Lower leg skin (tissue), 4 donors: ENCODE measurements around the gene CDK5R1. TPM values are rescaled to one million over a fixed set of nuclear protein-coding genes. Genes with fewer than 3 reads are reported as not detected.

Experiments used
- DNase-seq, 2 donors: peaks; one replicate each; pipeline ENCODE4 v3.0.0-alpha.2; 2019; ENCODE audit warnings: low spot score in 2 of 2
- H3K4me3 ChIP-seq: fragments of 200-600 bp; sonication (generic); 2 replicates; pipeline ENCODE4 v1.5.1; 2017; ENCODE audit warnings: mild to moderate bottlenecking, low read depth; ENCODE audit not compliant: poor library complexity, severe bottlenecking
- CTCF ChIP-seq, 3 donors: fragments of 450-650 bp; IDR thresholded peaks; one replicate each; pipeline ENCODE4 v1.5.1; 2016; ENCODE audit warnings: antibody characterized with exemption in 3 of 3, mild to moderate bottlenecking in 3 of 3, moderate library complexity in 2 of 3
- POLR2A ChIP-seq, 2 donors: fragments of 450-650 bp; IDR thresholded peaks; one replicate each; pipeline ENCODE4 v1.6.1; 2016 to 2017; ENCODE audit warnings: antibody characterized with exemption in 2 of 2, mild to moderate bottlenecking in 1 of 2, moderate library complexity in 1 of 2
- WGBS, 2 donors: methylation state at CpG; one replicate each; pipeline ENCODE4 v1.1.5; 2018; 5-methylcytosine and 5-hydroxymethylcytosine counted together
- intact Hi-C: fragments of 100-400 bp; cut with DNase I; formaldehyde crosslinking; loops from one replicate; pipeline ENCODE4 v1.15.0; 2023; ENCODE audit warnings: low total_unique reads
- total RNA-seq, 4 donors: library from RNA; depleted of rRNA; stranded (reverse); fragments of >200 nt; gene quantifications; one replicate each; pipeline ENCODE4 v1.1.0, GENCODE V29; 2016

CDK5R1 gene
- total RNA-seq, 4 donors from 2014 or later, result 3.3 to 5.8 (median 5.0) TPM

- TF ChIP-seq POLR2A (IDR thresholded peaks at IDR 0.05) (no peak), CTCF (IDR thresholded peaks at IDR 0.05) (no peak)
- WGBS, 2 donors, result 87 to 91% methylated on average over 7 of the region's 7 CpGs
- no peak for DNase-seq
- no peak overlapping the region for H3K4me3 ChIP-seq
- intact Hi-C loops, result no loop called here
Measured at GRCh38 chr17:32510466-32510865, 23.7 kb downstream of the CDK5R1 start.

- TF ChIP-seq CTCF (IDR thresholded peaks at IDR 0.05) (no peak), POLR2A (IDR thresholded peaks at IDR 0.05) (no peak)
- H3K4me3 ChIP-seq, result no peak overlapping the region
- DNase-seq, result no peak
- intact Hi-C loops, result no loop called here
- WGBS, 2 donors, result 79 to 90% methylated on average over 2 of the region's 2 CpGs
Measured at GRCh38 chr17:32512328-32512727, 25.5 kb downstream of the CDK5R1 start.

GRCh38 chr17:32513579-32513978 lies 26.8 kb downstream of the CDK5R1 start:
- H3K4me3 ChIP-seq, result no peak overlapping the region
- TF ChIP-seq CTCF (IDR thresholded peaks at IDR 0.05) (no peak), POLR2A (IDR thresholded peaks at IDR 0.05) (no peak)
- DNase-seq, result no peak
- WGBS, 2 donors, result 91 to 94% methylated on average over 3 of the region's 3 CpGs
- intact Hi-C loops, result no loop called here

GRCh38 chr17:32514606-32515005 lies 27.8 kb downstream of the CDK5R1 start:
- intact Hi-C loops, result no loop called here
- no peak for DNase-seq
- 69 to 75% methylated on average over 4 of the region's 4 CpGs for WGBS, 2 donors
- TF ChIP-seq CTCF (IDR thresholded peaks at IDR 0.05) (no peak), POLR2A (IDR thresholded peaks at IDR 0.05) (no peak)
- H3K4me3 ChIP-seq, result no peak overlapping the region

GRCh38 chr17:32515677-32516383 lies 29.0 kb downstream of the CDK5R1 start:
- no peak for TF ChIP-seq POLR2A (IDR thresholded peaks at IDR 0.05)
- TF ChIP-seq CTCF (IDR thresholded peaks at IDR 0.05), result no peak
- no peak for DNase-seq
- intact Hi-C loops, result no loop called here
- H3K4me3 ChIP-seq, result no peak overlapping the region
- 93 to 94% methylated on average over 4 of the region's 4 CpGs for WGBS, 2 donors

- no peak for DNase-seq
- H3K4me3 ChIP-seq, result no peak overlapping the region
- 11 to 92% methylated on average over 2 of the region's 2 CpGs for WGBS, 2 donors
- intact Hi-C loops, result no loop called here
- TF ChIP-seq POLR2A (IDR thresholded peaks at IDR 0.05), result no peak
- no peak for TF ChIP-seq CTCF (IDR thresholded peaks at IDR 0.05)
Measured at GRCh38 chr17:32516450-32516849, 29.7 kb downstream of the CDK5R1 start.
